Loucy (cell line): ENCODE results near the gene MS4A18.
"Not testable (repeated sequence)": the region's sequence is repeated elsewhere in the genome, so short reads cannot be mapped to it uniquely, and the experiment has no call there.

ENCODE experiments used
- EZH2phosphoT487 ChIP-seq: fragments of 200-600 bp; IDR thresholded peaks from 2 replicates; pipeline ENCODE4 v1.6.1; 2018; ENCODE audit warnings: antibody characterized with exemption, mild to moderate bottlenecking, moderate library complexity, borderline replicate concordance
- TF ChIP-seq, protein P1 (sequence below): fragments of 200-600 bp; sonication (generic); conservative IDR thresholded peaks from 2 replicates; pipeline ENCODE4 v1.5.1; 2014; ENCODE audit warnings: mild to moderate bottlenecking, antibody characterized with exemption, low read length

DNA sequence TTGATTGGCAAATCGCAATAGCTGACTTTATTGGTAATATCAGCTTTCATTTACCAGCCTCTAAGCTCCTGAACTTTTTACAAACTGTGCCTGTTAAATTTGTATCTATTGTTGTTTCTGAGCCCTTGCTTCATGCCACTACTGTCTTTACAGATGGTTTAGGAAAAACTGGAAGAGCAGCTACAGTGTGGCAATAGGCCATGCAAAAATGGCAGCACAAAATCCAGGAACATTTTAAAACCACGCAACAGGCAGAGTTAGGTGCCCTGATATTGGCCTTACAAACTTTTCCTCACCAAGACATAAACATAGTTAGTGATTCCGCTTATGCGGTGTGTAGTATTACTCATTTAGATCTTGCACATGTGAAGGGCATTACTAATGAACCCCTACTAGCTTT is 34.2 kb downstream of the MS4A18 start:
- TF ChIP-seq, protein P1, sequence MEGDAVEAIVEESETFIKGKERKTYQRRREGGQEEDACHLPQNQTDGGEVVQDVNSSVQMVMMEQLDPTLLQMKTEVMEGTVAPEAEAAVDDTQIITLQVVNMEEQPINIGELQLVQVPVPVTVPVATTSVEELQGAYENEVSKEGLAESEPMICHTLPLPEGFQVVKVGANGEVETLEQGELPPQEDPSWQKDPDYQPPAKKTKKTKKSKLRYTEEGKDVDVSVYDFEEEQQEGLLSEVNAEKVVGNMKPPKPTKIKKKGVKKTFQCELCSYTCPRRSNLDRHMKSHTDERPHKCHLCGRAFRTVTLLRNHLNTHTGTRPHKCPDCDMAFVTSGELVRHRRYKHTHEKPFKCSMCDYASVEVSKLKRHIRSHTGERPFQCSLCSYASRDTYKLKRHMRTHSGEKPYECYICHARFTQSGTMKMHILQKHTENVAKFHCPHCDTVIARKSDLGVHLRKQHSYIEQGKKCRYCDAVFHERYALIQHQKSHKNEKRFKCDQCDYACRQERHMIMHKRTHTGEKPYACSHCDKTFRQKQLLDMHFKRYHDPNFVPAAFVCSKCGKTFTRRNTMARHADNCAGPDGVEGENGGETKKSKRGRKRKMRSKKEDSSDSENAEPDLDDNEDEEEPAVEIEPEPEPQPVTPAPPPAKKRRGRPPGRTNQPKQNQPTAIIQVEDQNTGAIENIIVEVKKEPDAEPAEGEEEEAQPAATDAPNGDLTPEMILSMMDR, result not testable (repeated sequence)
- not testable (repeated sequence) for TF ChIP-seq EZH2phosphoT487
